ENCODE data around the gene SDHC. TPM values are rescaled to one million over a fixed set of nuclear protein-coding genes. Genes with fewer than 3 reads are reported as not detected.
"Not testable (repeated sequence)": the region's sequence is repeated elsewhere in the genome, so short reads cannot be mapped to it uniquely, and the experiment has no call there.

The SDHC gene
- total and polyA plus RNA-seq, 2 of the 8 experiments (the other 6 are each of a cell fraction or from before 2014, with no cell fraction given), result 224 to 305 TPM

DNA sequence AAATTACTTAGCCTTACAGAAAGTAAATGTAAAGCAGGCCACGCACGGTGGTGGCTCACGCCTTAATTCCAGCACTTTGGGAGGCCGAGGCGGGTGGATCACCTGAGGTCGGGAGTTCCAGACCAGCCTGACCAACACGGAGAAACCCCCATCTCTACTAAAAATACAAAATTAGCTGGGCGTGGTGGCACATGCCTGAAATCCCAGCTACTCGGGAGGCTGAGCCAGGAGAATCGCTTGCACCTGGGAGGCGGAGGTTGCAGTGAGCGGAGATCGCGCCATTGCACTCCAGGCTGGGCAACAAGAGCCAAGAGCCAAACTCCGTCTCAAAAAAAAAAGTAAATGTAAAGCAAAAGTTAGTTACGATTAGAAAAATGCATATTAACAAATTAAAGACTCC lies 75.0 kb downstream of the SDHC start:
- H3K4me1 ChIP-seq (replicated peaks in 1 of 4; ENCODE audit: control insufficient read depth in 3 of 4, insufficient read depth in 4 of 4, low read length in 3 of 4); H3K14ac ChIP-seq (ENCODE audit: insufficient read length); H2BK15ac ChIP-seq (ENCODE audit: low read length); H3K4ac ChIP-seq (replicated peaks; ENCODE audit: insufficient read length, low read depth, low read length); H2AFZ ChIP-seq (ENCODE audit: low read length); H3K79me1 ChIP-seq (ENCODE audit: low read depth, low read length); H4K8ac ChIP-seq (ENCODE audit: extremely low read depth, insufficient read depth, low read length); H4K91ac ChIP-seq (replicated peaks; ENCODE audit: insufficient read length, low read length); H3K79me2 ChIP-seq (ENCODE audit: control insufficient read depth in 1 of 2, insufficient read depth in 2 of 2, low read length in 2 of 2); H3K9ac ChIP-seq (replicated peaks in 1 of 4; ENCODE audit: extremely low read depth in 1 of 4, low read depth in 3 of 4, low read length in 3 of 4); H2BK20ac ChIP-seq (ENCODE audit: low read length); H3K56ac ChIP-seq (replicated peaks; ENCODE audit: insufficient read length, low read depth, low read length); H3K27ac ChIP-seq (ENCODE audit: low read depth, low read length); H2BK5ac ChIP-seq (ENCODE audit: low read depth, low read length); H3K18ac ChIP-seq (ENCODE audit: extremely low read depth, low read length); H2BK12ac ChIP-seq (ENCODE audit: low read depth, low read length); FAIRE-seq; H4K5ac ChIP-seq (ENCODE audit: insufficient read length, low read depth, low read length); H3K27me3 ChIP-seq (replicated peaks in 1 of 4; ENCODE audit: control insufficient read depth in 3 of 4, extremely low read depth in 1 of 4, insufficient read depth in 3 of 4, low read length in 3 of 4); H2BK120ac ChIP-seq (replicated peaks; ENCODE audit: low read depth, low read length); DNase-seq (ENCODE audit: low read depth in 1 of 2, low spot score in 2 of 2); H2AK5ac ChIP-seq (ENCODE audit: low read depth, low read length); H3K23ac ChIP-seq (ENCODE audit: insufficient read length); H4K20me1 ChIP-seq (replicated peaks in 1 of 2; ENCODE audit: control insufficient read depth in 1 of 2, insufficient read depth in 2 of 2, low read length in 2 of 2); H3K9me3 ChIP-seq (ENCODE audit: insufficient read depth in 2 of 2, low read depth in 1 of 2, low read length in 1 of 2); H3K23me2 ChIP-seq (ENCODE audit: low read depth, low read length); H3K36me3 ChIP-seq (ENCODE audit: control insufficient read depth in 2 of 4, insufficient read depth in 4 of 4, low read length in 3 of 4): not testable (repeated sequence)
- H3K4me2 ChIP-seq (ENCODE audit: insufficient read depth in 1 of 2, low read depth in 2 of 2, low read length in 2 of 2), result peak overlapping the region; percentile 100; a peak in 3 of 4 replicates
- 76% methylated on average over 16 of the region's 16 CpGs; no CpG with 5 or more reads in 1 of the 2 experiments for WGBS, 2 experiments (ENCODE audit: extremely low coverage in 1 of 2, insufficient coverage in 1 of 2, insufficient read length in 1 of 2, insufficient replicate concordance in 2 of 2, low coverage in 1 of 2, low lambda C conversion rate in 2 of 2, missing lambda C conversion rate in 1 of 2)
- POLR2A ChIA-PET (ENCODE audit: partially characterized antibody), result interaction anchor here (1.3 to 2.3 kb wide), 2 partner anchors 9 to 187 kb away, joined by 4 to 6 read pairs; partner anchors contain the start of gene NDUFS2
- H3K4me3 ChIP-seq (ENCODE audit: extremely low read depth in 1 of 4, insufficient read depth in 2 of 4, low read depth in 3 of 4, low read length in 4 of 4), result peak overlapping the region; percentile 79 to 100 (median 94); a peak in 5 of 8 replicates
- CTCF ChIA-PET (ENCODE audit: partially characterized antibody), result interaction anchor here (0.7 to 2.1 kb wide), 13 partner anchors 11 to 319 kb away, joined by 3 to 9 read pairs (median 3); partner anchors contain the start of genes ARHGAP30 and TOMM40L

Measured in H1 (cell line).